H1 (cell line): Measurements from ENCODE around the gene FOXO6. TPM values are rescaled to one million over a fixed set of nuclear protein-coding genes. Genes with fewer than 3 reads are reported as not detected.

Source experiments
- CTCF ChIA-PET: fragments of 300-600 bp; sonication (Branson Sonifier 250); formaldehyde crosslinking; loops from one replicate; lab custom pipeline; 2021; ENCODE audit not compliant: partially characterized antibody; lab: Charles Lee
- POLR2A ChIA-PET: fragments of 300-600 bp; sonication (Branson Sonifier 250); formaldehyde crosslinking; loops from one replicate; lab custom pipeline; 2021; ENCODE audit warnings: inconsistent platforms; ENCODE audit not compliant: partially characterized antibody; lab: Charles Lee
- DNase-seq, 2 experiments: peaks; one replicate each; pipeline versions ENCODE4 v3.0.0 to v3.0.0-alpha.2; 2010 to 2022; ENCODE audit warnings: low spot score in 2 of 2, low read depth in 1 of 2, mixed read lengths in 1 of 2
- FAIRE-seq: peaks from 2 replicates; lab custom pipeline; 2011; peaks lifted over from hg19 to GRCh38; lab: Jason Lieb, UNC
- H2AFZ ChIP-seq: 2 replicates; pipeline ENCODE4 v1.8.1; 2012; ENCODE audit warnings: low read length, inconsistent platforms
- H2AK5ac ChIP-seq: 2 replicates; pipeline ENCODE4 v1.6.1; 2013; ENCODE audit warnings: low read depth, low read length
- H2BK120ac ChIP-seq: replicated peaks from 2 replicates; pipeline ENCODE3; 2013; ENCODE audit warnings: low read depth, low read length, inconsistent platforms
- H2BK12ac ChIP-seq: 2 replicates; pipeline ENCODE4 v1.6.1; 2013; ENCODE audit warnings: low read depth, low read length
- H2BK15ac ChIP-seq: 2 replicates; pipeline ENCODE4 v1.6.1; 2013; ENCODE audit warnings: low read length
- H2BK20ac ChIP-seq: 2 replicates; pipeline ENCODE4 v1.6.1; 2013; ENCODE audit warnings: low read length
- H2BK5ac ChIP-seq: 2 replicates; pipeline ENCODE4 v1.6.1; 2013; ENCODE audit warnings: low read depth, low read length
- H3K14ac ChIP-seq: 2 replicates; pipeline ENCODE4 v1.6.1; 2013; ENCODE audit warnings: inconsistent platforms; ENCODE audit not compliant: insufficient read length
- H3K18ac ChIP-seq: 2 replicates; pipeline ENCODE4 v1.6.1; 2013; ENCODE audit warnings: low read length; ENCODE audit errors: extremely low read depth
- H3K23ac ChIP-seq: 2 replicates; pipeline ENCODE4 v1.6.1; 2013; ENCODE audit warnings: inconsistent platforms; ENCODE audit not compliant: insufficient read length
- H3K23me2 ChIP-seq: 2 replicates; pipeline ENCODE4 v1.6.1; 2013; ENCODE audit warnings: low read depth, low read length
- H3K27ac ChIP-seq: 2 replicates; pipeline ENCODE4 v1.6.1; 2011; ENCODE audit warnings: low read depth, low read length, inconsistent platforms
- H3K27me3 ChIP-seq, 4 experiments: replicated peaks in 1 of 4; 1 replicate in 1 of 4; 2 replicates in 3 of 4; pipeline versions ENCODE4 v1.6.1 to v1.8.1; 2011 to 2013; ENCODE audit warnings: low read length in 3 of 4, mild to moderate bottlenecking in 3 of 4, inconsistent platforms in 2 of 4, mixed read lengths in 2 of 4, moderate library complexity in 1 of 4; ENCODE audit not compliant: control insufficient read depth in 3 of 4, insufficient read depth in 3 of 4; ENCODE audit errors: extremely low read depth in 1 of 4
- H3K36me3 ChIP-seq, 4 experiments: 2 replicates each; pipeline versions ENCODE4 v1.6.1 to v1.8.1; 2011 to 2013; ENCODE audit warnings: mild to moderate bottlenecking in 4 of 4, low read length in 3 of 4, moderate library complexity in 2 of 4, control low read depth in 1 of 4, inconsistent platforms in 1 of 4; ENCODE audit not compliant: insufficient read depth in 4 of 4, control insufficient read depth in 2 of 4
- H3K4ac ChIP-seq: replicated peaks from 2 replicates; pipeline ENCODE3; 2013; ENCODE audit warnings: low read length, low read depth, mixed read lengths, inconsistent platforms; ENCODE audit not compliant: insufficient read length
- H3K4me1 ChIP-seq, 4 experiments: replicated peaks in 1 of 4; 1 replicate in 1 of 4; 2 replicates in 3 of 4; pipeline versions ENCODE4 v1.6.1 to v1.8.1; 2011 to 2013; ENCODE audit warnings: low read length in 3 of 4, inconsistent platforms in 2 of 4, mixed read lengths in 1 of 4; ENCODE audit not compliant: insufficient read depth in 4 of 4, control insufficient read depth in 3 of 4
- H3K4me2 ChIP-seq, 2 experiments: 2 replicates each; pipeline versions ENCODE4 v1.6.1 to v1.8.1; 2011 to 2013; ENCODE audit warnings: low read depth in 2 of 2, low read length in 2 of 2, control low read depth in 1 of 2, inconsistent platforms in 1 of 2, mild to moderate bottlenecking in 1 of 2; ENCODE audit not compliant: insufficient read depth in 1 of 2
- H3K4me3 ChIP-seq, 4 experiments: fragments of 200-600, 300-600 bp in 1 of 4; sonication (generic), shearing (Covaris generic), sonication (Bioruptor Twin) in 1 of 4; 2 replicates each; pipeline versions ENCODE4 v1.5.1 to v1.8.1; 2011 to 2016; ENCODE audit warnings: low read length in 4 of 4, low read depth in 3 of 4, control low read depth in 2 of 4, inconsistent platforms in 2 of 4, mild to moderate bottlenecking in 2 of 4, mixed read lengths in 1 of 4, moderate library complexity in 1 of 4; ENCODE audit not compliant: insufficient read depth in 2 of 4; ENCODE audit errors: extremely low read depth in 1 of 4
- H3K56ac ChIP-seq: replicated peaks from 2 replicates; pipeline ENCODE3; 2013; ENCODE audit warnings: low read depth, mild to moderate bottlenecking, mixed read lengths, low read length, inconsistent platforms; ENCODE audit not compliant: insufficient read length
- H3K79me1 ChIP-seq: 2 replicates; pipeline ENCODE4 v1.6.1; 2013; ENCODE audit warnings: low read depth, low read length, control low read depth
- H3K79me2 ChIP-seq, 2 experiments: 2 replicates each; pipeline versions ENCODE4 v1.6.1 to v1.8.1; 2012 to 2013; ENCODE audit warnings: low read length in 2 of 2, mild to moderate bottlenecking in 2 of 2, inconsistent platforms in 1 of 2; ENCODE audit not compliant: insufficient read depth in 2 of 2, control insufficient read depth in 1 of 2
- H3K9ac ChIP-seq, 4 experiments: replicated peaks in 1 of 4; 1 replicate in 1 of 4; 2 replicates in 3 of 4; pipeline versions ENCODE4 v1.6.1 to v1.8.1; 2011 to 2013; ENCODE audit warnings: low read depth in 3 of 4, low read length in 3 of 4, control low read depth in 2 of 4, mild to moderate bottlenecking in 2 of 4, moderate library complexity in 2 of 4, inconsistent platforms in 1 of 4; ENCODE audit errors: extremely low read depth in 1 of 4
- H3K9me3 ChIP-seq, 2 experiments: 2 replicates each; pipeline versions ENCODE4 v1.6.1 to v1.8.1; 2012 to 2013; ENCODE audit warnings: mild to moderate bottlenecking in 2 of 2, moderate library complexity in 2 of 2, control low read depth in 1 of 2, inconsistent platforms in 1 of 2, low read depth in 1 of 2, low read length in 1 of 2, mixed read lengths in 1 of 2; ENCODE audit not compliant: insufficient read depth in 2 of 2
- H4K20me1 ChIP-seq, 2 experiments: replicated peaks in 1 of 2; 2 replicates each; pipeline versions ENCODE3 to v1.8.1; 2011 to 2013; ENCODE audit warnings: inconsistent platforms in 2 of 2, low read length in 2 of 2, mild to moderate bottlenecking in 1 of 2; ENCODE audit not compliant: insufficient read depth in 2 of 2, control insufficient read depth in 1 of 2
- H4K5ac ChIP-seq: 2 replicates; pipeline ENCODE4 v1.6.1; 2013; ENCODE audit warnings: low read length, low read depth, mixed read lengths, inconsistent platforms; ENCODE audit not compliant: insufficient read length
- H4K8ac ChIP-seq: 2 replicates; pipeline ENCODE4 v1.8.0; 2013; ENCODE audit warnings: mild to moderate bottlenecking, moderate library complexity, low read length, inconsistent platforms; ENCODE audit not compliant: insufficient read depth; ENCODE audit errors: extremely low read depth
- H4K91ac ChIP-seq: replicated peaks from 2 replicates; pipeline ENCODE3; 2013; ENCODE audit warnings: low read length, mixed read lengths, inconsistent platforms; ENCODE audit not compliant: insufficient read length
- BCL11A ChIP-seq, 2 experiments: IDR thresholded peaks; one replicate each; pipeline ENCODE4 v1.6.1; 2011; ENCODE audit warnings: low read depth in 2 of 2, low read length in 2 of 2, mild to moderate bottlenecking in 2 of 2
- CBX5 ChIP-seq: fragments of 300-800, 300-1000 bp; sonication (generic); IDR thresholded peaks from 2 replicates; pipeline ENCODE4 v1.7.1; 2016; ENCODE audit warnings: antibody characterized with exemption, low read length, low read depth
- CEBPB ChIP-seq: IDR thresholded peaks from 2 replicates; pipeline ENCODE4 v1.6.1; 2012; ENCODE audit warnings: low read depth, low read length
- CREB1 ChIP-seq: IDR thresholded peaks from 2 replicates; pipeline ENCODE4 v1.6.1; 2012; ENCODE audit warnings: inconsistent platforms
- EZH2 ChIP-seq: fragments of 200-600 bp; sonication (generic); IDR thresholded peaks from 2 replicates; pipeline ENCODE4 v1.7.1; 2012; ENCODE audit warnings: low read depth, mild to moderate bottlenecking, moderate library complexity, low read length, inconsistent platforms; ENCODE audit not compliant: severe bottlenecking
- HDAC6 ChIP-seq: IDR thresholded peaks from one replicate; pipeline ENCODE4 v1.7.1; 2012; ENCODE audit warnings: low read depth, mild to moderate bottlenecking, inconsistent platforms, low read length, moderate library complexity
- JUN ChIP-seq: IDR thresholded peaks from 2 replicates; pipeline ENCODE4 v1.6.1; 2011; ENCODE audit warnings: low read depth, mild to moderate bottlenecking, improper control_type of control experiment, low read length
- NRF1 ChIP-seq: IDR thresholded peaks from 2 replicates; pipeline ENCODE4 v1.6.1; 2011; ENCODE audit warnings: mild to moderate bottlenecking, low read depth, low read length, improper control_type of control experiment
- RNF2 ChIP-seq: fragments of 200-900, 300-1000 bp; sonication (generic); IDR thresholded peaks from 2 replicates; pipeline ENCODE4 v1.7.1; 2016; ENCODE audit warnings: borderline replicate concordance, low read depth, mild to moderate bottlenecking, antibody characterized with exemption, low read length; ENCODE audit not compliant: poor library complexity, severe bottlenecking; ENCODE audit errors: missing control alignments
- RXRA ChIP-seq: IDR thresholded peaks from 2 replicates; pipeline ENCODE4 v1.6.1; 2011; ENCODE audit warnings: low read depth, mild to moderate bottlenecking, low read length, moderate library complexity; ENCODE audit not compliant: insufficient read depth
- SP1 ChIP-seq: IDR thresholded peaks from 2 replicates; pipeline ENCODE4 v1.6.1; 2011; ENCODE audit warnings: low read depth, low read length
- SP4 ChIP-seq: IDR thresholded peaks from 2 replicates; pipeline ENCODE4 v1.6.1; 2012; ENCODE audit warnings: low read length, inconsistent platforms
- TCF12 ChIP-seq: IDR thresholded peaks from 2 replicates; pipeline ENCODE4 v1.6.1; 2011; ENCODE audit warnings: low read depth, mild to moderate bottlenecking, low read length
- TEAD4 ChIP-seq: IDR thresholded peaks from 2 replicates; pipeline ENCODE4 v1.6.1; 2012; ENCODE audit warnings: low read depth, low read length, inconsistent platforms, mixed read lengths
- WGBS, 2 experiments: shearing (Covaris generic) in 1 of 2; methylation state at CpG; one replicate each; pipeline versions ENCODE4 v1.1.6 to v1.1.7; 2013 to 2015; ENCODE audit warnings: low lambda C conversion rate in 2 of 2, mixed read lengths in 2 of 2, inconsistent platforms in 1 of 2, low coverage in 1 of 2, missing lambda C conversion rate in 1 of 2; ENCODE audit not compliant: insufficient replicate concordance in 2 of 2, insufficient coverage in 1 of 2, insufficient read length in 1 of 2; ENCODE audit errors: extremely low coverage in 1 of 2, missing lambda C conversion rate in 1 of 2; 5-methylcytosine and 5-hydroxymethylcytosine counted together
- polyA plus RNA-seq, 7 experiments: library from polyadenylated mRNA; depleted of rRNA in 3 of 7; stranded (reverse) in 5 of 7; unstranded in 2 of 7; fragments of >200 nt in 5 of 7; fragments of 200-250 nt in 2 of 7; gene quantifications; 1 replicate in 5 of 7; 2 replicates in 1 of 7; 4 replicates in 1 of 7; pipeline versions ENCODE4 v1.2.1 to v1.2.3, GENCODE V29; 2011 to 2013; ENCODE audit warnings: missing spikeins in 2 of 7, mixed read lengths in 2 of 7
- total RNA-seq: library from RNA; stranded (reverse); fragmentation: NEBNext Ultra II Directional; extraction: Animal tissue kit (Norgen Biotek cat#: 25700); gene quantifications from 2 replicates; pipeline ENCODE4 v1.2.1, GENCODE V29; 2021

Gene FOXO6
- total and polyA plus RNA-seq, 2 of the 8 experiments (the other 6 are each of a cell fraction or from before 2014, with no cell fraction given): 0.59 to 3.0 TPM

- Histone ChIP-seq H3K18ac (no peak overlapping the region), H3K4ac (no peak overlapping the region), H3K4me1 (peaks cover 0 to 24% (median 19%) of the 10 kb centered on the region in 4 experiments; a peak in 6 of 7 replicates), H2AFZ (no peak overlapping the region), H2BK20ac (0 out of 2 replicates have a peak overlapping the region, but pooled peaks have one; percentile 64), H4K91ac (peak overlapping the region; percentile 46), H3K14ac (no peak overlapping the region), H3K27ac (no peak overlapping the region), H3K27me3 (peaks cover 5 to 31% (median 26%) of the 10 kb centered on the region in 4 experiments), H2BK12ac (peak overlapping the region; percentile 10; the same call in 1 of the 2 replicates), H4K20me1 (peaks cover 0 to 4% of the 10 kb centered on the region in 2 experiments), H3K56ac (no peak overlapping the region), H3K9ac (no peak overlapping the region), H3K23ac (no peak overlapping the region), H2BK120ac (no peak overlapping the region), H4K5ac (no peak overlapping the region), H3K4me3 (no peak overlapping the region), H2BK5ac (peak overlapping the region; percentile 45; the same call in 1 of the 2 replicates), H3K79me2 (no peaks in the 10 kb centered on the region), H3K23me2 (peaks cover 18% of the 10 kb centered on the region), H4K8ac (no peak overlapping the region), H3K4me2 (peak overlapping the region in 1 of 2 experiments; percentile 97; a peak in 1 of 4 replicates), H2BK15ac (peak overlapping the region; percentile 63; the same call in 1 of the 2 replicates), H3K9me3 (no peaks in the 10 kb centered on the region), H3K79me1 (no peaks in the 10 kb centered on the region; the same call in 1 of the 2 replicates), H2AK5ac (no peak overlapping the region), H3K36me3 (no peaks in the 10 kb centered on the region)
- CTCF ChIA-PET: interaction anchor here (0.7 to 4.0 kb wide), 15 partner anchors 8 to 116 kb away, joined by 3 to 17 read pairs (median 5); no protein-coding TSS in a partner anchor
- POLR2A ChIA-PET: interaction anchor here (1.2 to 3.7 kb wide), 5 partner anchors 9 to 28 kb away, joined by 3 to 13 read pairs (median 4); no protein-coding TSS in a partner anchor
- WGBS, 2 experiments: 80% methylated on average over 6 of the region's 6 CpGs; no CpG with 5 or more reads in 1 of the 2 experiments
- FAIRE-seq: no peak
- no peak for DNase-seq
- TF ChIP-seq NRF1: no peak
- no peak for TF ChIP-seq BCL11A (IDR thresholded peaks at IDR 0.05; ENCODE audit: low read depth in 2 of 2, low read length in 2 of 2)
- no peak for TF ChIP-seq TEAD4
- TF ChIP-seq CREB1: no peak
- no peak for TF ChIP-seq TCF12
- no peak for TF ChIP-seq SP1
- TF ChIP-seq RNF2: no peak
- no peak for TF ChIP-seq EZH2
- no peak for TF ChIP-seq CEBPB
- no peak for TF ChIP-seq JUN
- TF ChIP-seq SP4: no peak
- TF ChIP-seq RXRA: no peak
- TF ChIP-seq CBX5: no peak
- TF ChIP-seq HDAC6: no peak
Observed at GRCh38 chr1:41379738-41380130, 18.5 kb downstream of the FOXO6 start.
